WTC11 (cell line): Measurements from ENCODE around the gene CD2. TPM values are rescaled to one million over a fixed set of nuclear protein-coding genes. Genes with fewer than 3 reads are reported as not detected.

Experiments used
- ATAC-seq: fragments of 200-7000 bp; cut with Tn5 transposase; 2 replicates; pipeline ENCODE4 v1.10.0; 2021; ENCODE audit warnings: mild to moderate bottlenecking, moderate library complexity
- CTCF ChIA-PET: fragments of 300-600 bp; sonication (Branson Sonifier 250); formaldehyde crosslinking; loops from one replicate; lab custom pipeline; 2021; ENCODE audit warnings: antibody characterized with exemption; lab: Charles Lee
- POLR2A ChIA-PET: fragments of 350-600 bp; sonication (Branson Sonifier 250); formaldehyde crosslinking; loops from one replicate; lab custom pipeline; 2021; ENCODE audit warnings: antibody characterized with exemption; lab: Charles Lee
- DNase-seq: peaks from one replicate; pipeline ENCODE4 v3.0.0; 2021; ENCODE audit warnings: low spot score
- H3K27ac Mint-ChIP-seq: 2 replicates; pipeline ENCODE4 v1.8.0; 2021; ENCODE audit warnings: mixed read lengths
- H3K27me3 Mint-ChIP-seq: 2 replicates; pipeline ENCODE4 v1.8.0; 2021; ENCODE audit warnings: low read depth, mild to moderate bottlenecking, moderate library complexity, mixed read lengths
- H3K36me3 Mint-ChIP-seq: 2 replicates; pipeline ENCODE4 v1.8.0; 2021; ENCODE audit warnings: mixed read lengths
- H3K4me1 Mint-ChIP-seq: 2 replicates; pipeline ENCODE4 v1.8.0; 2022; ENCODE audit warnings: mixed read lengths
- H3K4me3 Mint-ChIP-seq: 2 replicates; pipeline ENCODE4 v1.8.0; 2021; ENCODE audit warnings: mild to moderate bottlenecking, moderate library complexity, mixed read lengths
- H3K9me3 Mint-ChIP-seq: 2 replicates; pipeline ENCODE4 v1.8.0; 2021; ENCODE audit warnings: mixed read lengths
- AR ChIP-seq: fragments of 250-450 bp; sonication (Bioruptor Pico); IDR thresholded peaks from 2 replicates; pipeline ENCODE4 v1.9.0; 2021; ENCODE audit warnings: mild to moderate bottlenecking
- ETV6 ChIP-seq: sonication (generic); formaldehyde crosslinking; IDR thresholded peaks from 2 replicates; pipeline ENCODE4 v1.8.1; 2022; ENCODE audit warnings: mild to moderate bottlenecking, missing genetic modification reagents
- FOXJ3 ChIP-seq: sonication (generic); formaldehyde crosslinking; IDR thresholded peaks from 2 replicates; pipeline ENCODE4 v1.9.0; 2021; ENCODE audit warnings: missing genetic modification reagents, mild to moderate bottlenecking, borderline replicate concordance
- GABPB1 ChIP-seq: sonication (generic); formaldehyde crosslinking; IDR thresholded peaks from 2 replicates; pipeline ENCODE4 v1.8.1; 2023; ENCODE audit warnings: mild to moderate bottlenecking, missing genetic modification reagents
- IRF2 ChIP-seq: sonication (generic); formaldehyde crosslinking; IDR thresholded peaks from 2 replicates; pipeline ENCODE4 v1.8.0; 2022; ENCODE audit warnings: low read depth, missing genetic modification reagents, borderline replicate concordance
- SP1 ChIP-seq: sonication (generic); formaldehyde crosslinking; conservative IDR thresholded peaks from 2 replicates; pipeline ENCODE4 v1.8.1; 2022; ENCODE audit warnings: missing genetic modification reagents
- TP53 ChIP-seq: sonication (generic); formaldehyde crosslinking; IDR thresholded peaks from 2 replicates; pipeline ENCODE4 v1.8.1; 2023; ENCODE audit warnings: mild to moderate bottlenecking, missing genetic modification reagents
- USF2 ChIP-seq: sonication (generic); formaldehyde crosslinking; IDR thresholded peaks from 2 replicates; pipeline ENCODE4 v1.8.1; 2023; ENCODE audit warnings: mild to moderate bottlenecking, missing genetic modification reagents, moderate library complexity
- ZBTB21 ChIP-seq: sonication (generic); formaldehyde crosslinking; IDR thresholded peaks from 2 replicates; pipeline ENCODE4 v1.8.1; 2023; ENCODE audit warnings: mild to moderate bottlenecking, missing genetic modification reagents, borderline replicate concordance
- ZNF138 ChIP-seq: sonication (generic); formaldehyde crosslinking; conservative IDR thresholded peaks from 2 replicates; pipeline ENCODE4 v1.8.1; 2022; ENCODE audit warnings: mild to moderate bottlenecking, moderate library complexity, missing genetic modification reagents
- ZNF219 ChIP-seq: sonication (generic); formaldehyde crosslinking; IDR thresholded peaks from 2 replicates; pipeline ENCODE4 v1.8.0; 2023; ENCODE audit warnings: missing genetic modification reagents, mild to moderate bottlenecking, borderline replicate concordance
- ZNF263 ChIP-seq: sonication (generic); formaldehyde crosslinking; IDR thresholded peaks from 2 replicates; pipeline ENCODE4 v1.8.1; 2022; ENCODE audit warnings: low read depth, mild to moderate bottlenecking, moderate library complexity, missing genetic modification reagents
- ZNF281 ChIP-seq: sonication (generic); formaldehyde crosslinking; IDR thresholded peaks from 2 replicates; pipeline ENCODE4 v1.8.0; 2023; ENCODE audit warnings: mild to moderate bottlenecking, missing genetic modification reagents
- ZNF317 ChIP-seq: sonication (generic); formaldehyde crosslinking; IDR thresholded peaks from 2 replicates; pipeline ENCODE4 v1.8.1; 2023; ENCODE audit warnings: low read depth, mild to moderate bottlenecking, moderate library complexity, missing genetic modification reagents, borderline replicate concordance
- ZNF532 ChIP-seq: fragments of 250-450 bp; sonication (Bioruptor Pico); IDR thresholded peaks from 2 replicates; pipeline ENCODE4 v1.9.0; 2021; ENCODE audit warnings: mild to moderate bottlenecking, borderline replicate concordance
- total RNA-seq: library from RNA; stranded (reverse); gene quantifications from 3 replicates; pipeline ENCODE4 v1.2.3, GENCODE V29; 2021
- TF ChIP-seq, protein P1 (sequence below): sonication (generic); formaldehyde crosslinking; IDR thresholded peaks from 2 replicates; pipeline ENCODE4 v1.8.1; 2023; ENCODE audit warnings: mild to moderate bottlenecking, missing genetic modification reagents
- TF ChIP-seq, protein P2 (sequence below): sonication (generic); formaldehyde crosslinking; IDR thresholded peaks from 2 replicates; pipeline ENCODE4 v1.8.0; 2022; ENCODE audit warnings: mild to moderate bottlenecking, missing genetic modification reagents
- TF ChIP-seq, protein P3 (sequence below): sonication (generic); formaldehyde crosslinking; IDR thresholded peaks from 2 replicates; pipeline ENCODE4 v1.8.0; 2023; ENCODE audit warnings: missing genetic modification reagents, mild to moderate bottlenecking, borderline replicate concordance

CD2 gene
- total RNA-seq, 1 experiment from 2014 or later = 0.13 TPM

DNA sequence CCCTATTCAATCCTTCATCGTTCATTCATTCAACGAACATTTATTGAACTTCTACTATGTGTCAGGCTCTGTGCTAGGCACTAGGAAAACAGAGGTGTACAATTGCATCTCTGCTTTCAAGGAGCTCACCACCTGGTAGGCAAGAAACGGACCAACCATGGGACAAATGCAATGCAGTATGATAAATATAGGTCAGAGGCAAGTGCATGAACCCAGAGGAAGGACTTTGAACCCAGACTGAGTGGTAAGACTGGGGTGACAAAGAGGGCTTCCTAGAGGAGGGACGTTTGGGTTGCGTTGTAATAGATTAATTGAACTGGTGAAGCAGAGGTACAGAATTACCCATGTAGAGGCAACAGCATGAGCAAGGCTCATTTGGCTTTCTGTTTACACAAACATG lies 16.4 kb downstream of the CD2 start:
- DNase-seq (no peak), ATAC-seq (no peak)
- Mint-ChIP-seq H3K9me3 (peaks cover 19% of the 10 kb centered on the region), H3K27ac (no peak overlapping the region), H3K4me3 (no peak overlapping the region), H3K4me1 (0 out of 2 replicates have a peak, but pooled peaks cover 3% of the 10 kb centered on the region), H3K36me3 (no peaks in the 10 kb centered on the region), H3K27me3 (no peaks in the 10 kb centered on the region)
- POLR2A ChIA-PET = no interaction called here
- CTCF ChIA-PET = interaction anchor here (2.3 kb wide), 1 partner anchor 33 kb away, joined by 7 read pairs; no protein-coding TSS in a partner anchor
- TF ChIP-seq USF2 (CRISPR knock-in tag) (no peak), ZNF317 (no peak), ZNF281 (CRISPR knock-in tag) (no peak), ETV6 (CRISPR knock-in tag) (no peak), ZNF219 (CRISPR knock-in tag) (no peak), SP1 (CRISPR knock-in tag) (no peak), TP53 (no peak), FOXJ3 (CRISPR knock-in tag) (no peak), IRF2 (CRISPR knock-in tag) (no peak), ZBTB21 (CRISPR knock-in tag) (no peak), GABPB1 (CRISPR knock-in tag) (no peak), ZNF532 (no peak), ZNF138 (no peak), AR (no peak), ZNF263 (CRISPR knock-in tag) (no peak)
- TF ChIP-seq, protein P1, sequence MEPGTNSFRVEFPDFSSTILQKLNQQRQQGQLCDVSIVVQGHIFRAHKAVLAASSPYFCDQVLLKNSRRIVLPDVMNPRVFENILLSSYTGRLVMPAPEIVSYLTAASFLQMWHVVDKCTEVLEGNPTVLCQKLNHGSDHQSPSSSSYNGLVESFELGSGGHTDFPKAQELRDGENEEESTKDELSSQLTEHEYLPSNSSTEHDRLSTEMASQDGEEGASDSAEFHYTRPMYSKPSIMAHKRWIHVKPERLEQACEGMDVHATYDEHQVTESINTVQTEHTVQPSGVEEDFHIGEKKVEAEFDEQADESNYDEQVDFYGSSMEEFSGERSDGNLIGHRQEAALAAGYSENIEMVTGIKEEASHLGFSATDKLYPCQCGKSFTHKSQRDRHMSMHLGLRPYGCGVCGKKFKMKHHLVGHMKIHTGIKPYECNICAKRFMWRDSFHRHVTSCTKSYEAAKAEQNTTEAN = no peak
- TF ChIP-seq, protein P2, sequence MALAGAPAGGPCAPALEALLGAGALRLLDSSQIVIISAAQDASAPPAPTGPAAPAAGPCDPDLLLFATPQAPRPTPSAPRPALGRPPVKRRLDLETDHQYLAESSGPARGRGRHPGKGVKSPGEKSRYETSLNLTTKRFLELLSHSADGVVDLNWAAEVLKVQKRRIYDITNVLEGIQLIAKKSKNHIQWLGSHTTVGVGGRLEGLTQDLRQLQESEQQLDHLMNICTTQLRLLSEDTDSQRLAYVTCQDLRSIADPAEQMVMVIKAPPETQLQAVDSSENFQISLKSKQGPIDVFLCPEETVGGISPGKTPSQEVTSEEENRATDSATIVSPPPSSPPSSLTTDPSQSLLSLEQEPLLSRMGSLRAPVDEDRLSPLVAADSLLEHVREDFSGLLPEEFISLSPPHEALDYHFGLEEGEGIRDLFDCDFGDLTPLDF (CRISPR knock-in tag) = no peak
- TF ChIP-seq, protein P3, sequence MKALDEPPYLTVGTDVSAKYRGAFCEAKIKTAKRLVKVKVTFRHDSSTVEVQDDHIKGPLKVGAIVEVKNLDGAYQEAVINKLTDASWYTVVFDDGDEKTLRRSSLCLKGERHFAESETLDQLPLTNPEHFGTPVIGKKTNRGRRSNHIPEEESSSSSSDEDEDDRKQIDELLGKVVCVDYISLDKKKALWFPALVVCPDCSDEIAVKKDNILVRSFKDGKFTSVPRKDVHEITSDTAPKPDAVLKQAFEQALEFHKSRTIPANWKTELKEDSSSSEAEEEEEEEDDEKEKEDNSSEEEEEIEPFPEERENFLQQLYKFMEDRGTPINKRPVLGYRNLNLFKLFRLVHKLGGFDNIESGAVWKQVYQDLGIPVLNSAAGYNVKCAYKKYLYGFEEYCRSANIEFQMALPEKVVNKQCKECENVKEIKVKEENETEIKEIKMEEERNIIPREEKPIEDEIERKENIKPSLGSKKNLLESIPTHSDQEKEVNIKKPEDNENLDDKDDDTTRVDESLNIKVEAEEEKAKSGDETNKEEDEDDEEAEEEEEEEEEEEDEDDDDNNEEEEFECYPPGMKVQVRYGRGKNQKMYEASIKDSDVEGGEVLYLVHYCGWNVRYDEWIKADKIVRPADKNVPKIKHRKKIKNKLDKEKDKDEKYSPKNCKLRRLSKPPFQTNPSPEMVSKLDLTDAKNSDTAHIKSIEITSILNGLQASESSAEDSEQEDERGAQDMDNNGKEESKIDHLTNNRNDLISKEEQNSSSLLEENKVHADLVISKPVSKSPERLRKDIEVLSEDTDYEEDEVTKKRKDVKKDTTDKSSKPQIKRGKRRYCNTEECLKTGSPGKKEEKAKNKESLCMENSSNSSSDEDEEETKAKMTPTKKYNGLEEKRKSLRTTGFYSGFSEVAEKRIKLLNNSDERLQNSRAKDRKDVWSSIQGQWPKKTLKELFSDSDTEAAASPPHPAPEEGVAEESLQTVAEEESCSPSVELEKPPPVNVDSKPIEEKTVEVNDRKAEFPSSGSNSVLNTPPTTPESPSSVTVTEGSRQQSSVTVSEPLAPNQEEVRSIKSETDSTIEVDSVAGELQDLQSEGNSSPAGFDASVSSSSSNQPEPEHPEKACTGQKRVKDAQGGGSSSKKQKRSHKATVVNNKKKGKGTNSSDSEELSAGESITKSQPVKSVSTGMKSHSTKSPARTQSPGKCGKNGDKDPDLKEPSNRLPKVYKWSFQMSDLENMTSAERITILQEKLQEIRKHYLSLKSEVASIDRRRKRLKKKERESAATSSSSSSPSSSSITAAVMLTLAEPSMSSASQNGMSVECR = no peak
